Astrocyte of the cerebellum (primary cell): Measurements from ENCODE around the gene ARAP1.
A peak's percentile ranks its signal among the peaks of the same experiment; 100 is the strongest.

ENCODE experiments used
- DNase-seq: peaks from one replicate; pipeline ENCODE4 v3.0.0-alpha.2; 2011; ENCODE audit warnings: low read depth
- H3K4me3 ChIP-seq: 2 replicates; pipeline ENCODE4 v1.5.1; 2011; ENCODE audit warnings: mild to moderate bottlenecking, low read depth, low read length, moderate library complexity
- in situ Hi-C: cut with HindIII; loops from 2 replicates; pipeline ENCODE4 v1.10.0; 2017; ENCODE audit warnings: low sequenced_read_pairs
- TF ChIP-seq, protein P1 (sequence below): IDR thresholded peaks from 2 replicates; pipeline ENCODE4 v1.5.1; 2012; ENCODE audit warnings: low read length, low read depth, moderate library complexity, mild to moderate bottlenecking; ENCODE audit errors: missing control alignments

The ARAP1 gene

DNA sequence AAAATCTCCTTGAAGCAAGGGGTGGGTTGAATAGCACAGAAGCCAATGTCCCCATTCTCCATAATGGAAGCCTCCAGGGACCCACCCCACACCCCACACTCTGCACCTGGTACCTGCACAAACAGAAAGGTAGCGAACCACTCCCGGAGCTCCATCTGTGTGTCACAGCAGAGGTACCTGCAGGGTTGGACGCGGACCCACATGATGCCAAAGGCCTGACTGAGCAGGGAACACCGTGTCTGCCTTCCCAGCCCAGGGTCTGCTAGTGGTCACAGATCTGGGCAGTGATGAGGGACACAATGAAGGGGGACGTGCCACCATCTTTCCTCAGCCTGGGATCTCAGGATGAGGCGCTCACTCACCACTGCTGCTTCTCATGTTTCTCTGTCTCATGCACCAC lies 64.9 kb downstream of the ARAP1 start:
- DNase-seq: no peak
- in situ Hi-C loops: no loop called here
- no peak overlapping the region for H3K4me3 ChIP-seq
- TF ChIP-seq, protein P1, sequence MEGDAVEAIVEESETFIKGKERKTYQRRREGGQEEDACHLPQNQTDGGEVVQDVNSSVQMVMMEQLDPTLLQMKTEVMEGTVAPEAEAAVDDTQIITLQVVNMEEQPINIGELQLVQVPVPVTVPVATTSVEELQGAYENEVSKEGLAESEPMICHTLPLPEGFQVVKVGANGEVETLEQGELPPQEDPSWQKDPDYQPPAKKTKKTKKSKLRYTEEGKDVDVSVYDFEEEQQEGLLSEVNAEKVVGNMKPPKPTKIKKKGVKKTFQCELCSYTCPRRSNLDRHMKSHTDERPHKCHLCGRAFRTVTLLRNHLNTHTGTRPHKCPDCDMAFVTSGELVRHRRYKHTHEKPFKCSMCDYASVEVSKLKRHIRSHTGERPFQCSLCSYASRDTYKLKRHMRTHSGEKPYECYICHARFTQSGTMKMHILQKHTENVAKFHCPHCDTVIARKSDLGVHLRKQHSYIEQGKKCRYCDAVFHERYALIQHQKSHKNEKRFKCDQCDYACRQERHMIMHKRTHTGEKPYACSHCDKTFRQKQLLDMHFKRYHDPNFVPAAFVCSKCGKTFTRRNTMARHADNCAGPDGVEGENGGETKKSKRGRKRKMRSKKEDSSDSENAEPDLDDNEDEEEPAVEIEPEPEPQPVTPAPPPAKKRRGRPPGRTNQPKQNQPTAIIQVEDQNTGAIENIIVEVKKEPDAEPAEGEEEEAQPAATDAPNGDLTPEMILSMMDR: no peak

DNA sequence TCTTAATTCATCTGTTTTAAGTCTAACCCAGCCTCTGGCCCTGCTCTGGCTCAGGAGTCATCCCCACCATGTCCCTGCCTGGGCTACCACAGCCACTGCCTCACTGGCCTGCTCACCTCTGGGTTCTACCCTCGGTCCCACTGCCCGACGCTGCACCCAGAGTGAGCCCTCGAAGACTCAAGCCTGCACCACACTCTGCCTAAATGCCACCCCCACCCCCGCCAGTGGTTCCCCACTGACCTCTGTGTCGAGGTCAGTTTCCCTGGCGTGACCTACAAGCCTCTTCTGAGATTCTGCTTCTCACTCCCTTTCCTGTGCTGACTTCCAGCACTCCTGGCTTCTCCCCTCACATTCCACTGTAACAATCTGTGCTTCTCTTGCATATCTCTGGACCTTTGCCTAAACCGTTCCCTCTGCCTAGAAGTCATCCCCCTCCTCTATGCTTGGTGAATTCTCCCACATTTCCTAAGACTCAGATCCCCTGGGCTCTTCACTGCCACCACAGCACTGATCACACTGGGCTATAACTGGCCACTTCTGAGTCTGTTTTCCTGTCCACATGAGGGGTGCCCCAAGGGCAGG lies 65.5 kb downstream of the ARAP1 start:
- H3K4me3 ChIP-seq: no peak overlapping the region

DNA sequence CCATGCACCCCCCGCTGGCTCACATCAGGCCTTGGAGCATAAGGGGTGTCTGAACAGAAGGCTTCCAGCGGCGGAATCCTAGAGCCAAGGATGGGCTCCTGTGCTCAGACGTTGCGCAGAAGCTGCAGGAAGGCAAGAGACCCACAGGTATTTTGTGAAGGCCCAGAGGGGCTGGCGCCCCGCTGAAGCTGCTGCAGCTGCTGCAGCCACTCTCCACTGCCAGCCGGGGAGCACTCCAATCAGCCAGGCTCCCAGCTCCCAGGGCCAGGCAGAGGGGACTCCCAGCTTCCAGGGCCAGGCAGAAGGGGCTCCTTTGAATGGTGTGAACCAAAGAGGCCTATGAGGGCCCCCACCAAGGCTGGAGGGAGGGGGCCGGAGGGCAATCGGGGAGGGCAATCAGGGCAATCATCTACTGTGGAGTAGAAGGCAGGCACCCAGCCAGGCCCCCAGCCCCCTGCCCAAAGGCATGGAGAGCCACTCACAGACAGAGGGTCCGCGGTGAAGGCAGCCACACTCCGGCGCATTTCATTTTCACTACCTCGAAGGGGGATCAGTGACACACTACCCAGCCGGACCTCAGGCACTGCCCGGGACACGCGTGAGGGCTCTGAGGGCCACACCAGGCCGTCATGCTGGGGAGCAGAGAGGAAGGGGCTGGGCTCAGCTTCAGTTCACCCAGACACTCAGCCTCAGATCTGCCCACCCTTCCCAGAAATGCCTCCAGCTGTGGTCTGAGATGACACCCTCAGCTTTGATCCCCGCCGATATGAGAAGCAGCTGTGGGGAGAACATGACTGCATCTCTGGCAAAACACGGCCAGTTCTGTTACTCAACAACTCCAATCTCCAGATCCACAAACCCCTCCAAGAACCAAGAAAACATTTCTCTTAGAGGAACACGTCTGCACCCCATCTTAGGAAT lies 66.4 kb downstream of the ARAP1 start:
- no peak for DNase-seq
- in situ Hi-C loops: no loop called here

More for the DNA sequence above, 65.5 kb downstream of the ARAP1 start:
- TF ChIP-seq, protein P1: no peak
- in situ Hi-C loops: no loop called here
- no peak for DNase-seq

DNA sequence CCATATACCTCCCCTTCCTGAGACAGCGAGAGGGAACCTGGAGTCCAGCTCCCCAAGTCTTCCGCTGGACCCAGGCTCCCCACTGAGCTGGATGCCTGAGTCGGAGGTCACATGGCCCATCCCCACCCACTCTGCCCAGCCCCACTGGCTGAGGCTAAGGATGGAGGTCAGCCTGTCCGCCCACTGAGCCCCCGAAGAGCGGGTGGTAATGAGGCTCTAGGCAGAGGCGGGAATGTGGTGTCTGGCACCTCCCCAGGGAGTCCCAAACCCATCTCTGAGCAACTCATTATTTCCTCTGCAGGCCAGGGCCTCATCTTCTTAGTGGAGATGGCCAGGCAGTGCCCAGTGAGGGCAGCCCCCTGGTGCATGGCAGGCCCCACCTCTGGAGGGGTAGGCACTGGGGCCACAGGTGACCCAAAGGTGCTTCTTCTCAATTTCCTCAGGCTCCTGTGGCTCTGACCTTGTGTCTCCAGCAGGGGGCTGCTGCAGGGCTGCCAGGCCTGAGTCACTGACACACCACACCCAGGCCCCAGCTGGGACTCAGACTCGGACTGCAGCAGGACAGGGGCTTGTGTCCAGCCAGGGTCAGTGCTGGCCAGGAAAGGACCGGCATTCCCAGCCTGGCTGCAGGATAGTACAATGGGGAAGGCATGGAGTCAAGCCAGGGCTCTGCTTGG lies 67.8 kb downstream of the ARAP1 start:
- TF ChIP-seq, protein P1: peak; percentile 69
- H3K4me3 ChIP-seq: no peak overlapping the region
- in situ Hi-C loops: no loop called here
- no peak for DNase-seq

More for the DNA sequence above, 66.4 kb downstream of the ARAP1 start:
- no peak overlapping the region for H3K4me3 ChIP-seq
- TF ChIP-seq, protein P1: no peak

DNA sequence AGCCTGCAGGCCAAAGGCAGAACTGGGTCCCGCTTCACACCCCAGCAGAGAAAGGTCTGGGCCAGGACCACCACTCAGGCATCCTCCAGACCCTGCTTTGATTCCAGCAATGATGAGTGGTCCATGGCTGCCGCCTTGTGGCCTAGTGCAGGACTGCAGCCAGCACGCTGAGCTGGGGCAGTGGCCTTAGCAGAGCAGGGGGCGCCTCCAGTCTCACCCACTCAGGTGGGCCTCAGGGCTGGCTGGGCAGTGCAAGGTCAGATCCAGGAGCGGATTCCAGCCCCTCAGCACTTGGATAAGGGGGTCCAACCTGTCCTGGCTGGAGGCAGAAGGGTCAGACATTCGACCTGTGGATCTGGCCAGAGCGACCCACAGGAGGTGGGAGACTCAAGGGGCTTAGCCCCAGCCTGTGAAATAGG lies 68.4 kb downstream of the ARAP1 start:
- TF ChIP-seq, protein P1: peak; percentile 93
- in situ Hi-C loops: no loop called here
- no peak overlapping the region for H3K4me3 ChIP-seq
- no peak for DNase-seq

DNA sequence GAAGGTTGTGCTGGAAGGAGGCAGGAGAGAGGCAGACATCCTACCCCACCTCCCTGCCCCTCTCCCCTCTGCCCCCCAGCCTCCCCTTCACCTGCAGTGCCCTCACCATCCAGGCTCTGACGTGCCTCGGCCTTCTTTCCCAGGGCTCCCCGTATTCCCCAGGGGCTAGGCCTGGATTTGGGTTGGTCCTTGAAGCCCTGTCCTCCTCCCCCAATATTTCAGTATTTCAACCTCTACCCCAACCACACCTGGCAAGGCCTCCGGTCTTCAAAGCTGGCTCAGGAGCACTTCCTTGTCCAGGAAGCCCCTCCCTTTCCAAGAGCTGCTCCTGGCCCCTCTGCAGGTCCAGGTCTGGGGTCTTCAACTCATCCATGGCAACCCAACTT lies 69.4 kb downstream of the ARAP1 start:
- in situ Hi-C loops: no loop called here
- TF ChIP-seq, protein P1: no peak
- no peak for DNase-seq
- H3K4me3 ChIP-seq: no peak overlapping the region
